Measurements from ENCODE around the gene ST3GAL4. TPM values are rescaled to one million over a fixed set of nuclear protein-coding genes. Genes with fewer than 3 reads are reported as not detected.

The ST3GAL4 gene
- total and polyA plus RNA-seq, 2 of the 8 experiments (the other 6 are each of a cell fraction or from before 2014, with no cell fraction given) = 15.6 to 20.0 TPM

DNA sequence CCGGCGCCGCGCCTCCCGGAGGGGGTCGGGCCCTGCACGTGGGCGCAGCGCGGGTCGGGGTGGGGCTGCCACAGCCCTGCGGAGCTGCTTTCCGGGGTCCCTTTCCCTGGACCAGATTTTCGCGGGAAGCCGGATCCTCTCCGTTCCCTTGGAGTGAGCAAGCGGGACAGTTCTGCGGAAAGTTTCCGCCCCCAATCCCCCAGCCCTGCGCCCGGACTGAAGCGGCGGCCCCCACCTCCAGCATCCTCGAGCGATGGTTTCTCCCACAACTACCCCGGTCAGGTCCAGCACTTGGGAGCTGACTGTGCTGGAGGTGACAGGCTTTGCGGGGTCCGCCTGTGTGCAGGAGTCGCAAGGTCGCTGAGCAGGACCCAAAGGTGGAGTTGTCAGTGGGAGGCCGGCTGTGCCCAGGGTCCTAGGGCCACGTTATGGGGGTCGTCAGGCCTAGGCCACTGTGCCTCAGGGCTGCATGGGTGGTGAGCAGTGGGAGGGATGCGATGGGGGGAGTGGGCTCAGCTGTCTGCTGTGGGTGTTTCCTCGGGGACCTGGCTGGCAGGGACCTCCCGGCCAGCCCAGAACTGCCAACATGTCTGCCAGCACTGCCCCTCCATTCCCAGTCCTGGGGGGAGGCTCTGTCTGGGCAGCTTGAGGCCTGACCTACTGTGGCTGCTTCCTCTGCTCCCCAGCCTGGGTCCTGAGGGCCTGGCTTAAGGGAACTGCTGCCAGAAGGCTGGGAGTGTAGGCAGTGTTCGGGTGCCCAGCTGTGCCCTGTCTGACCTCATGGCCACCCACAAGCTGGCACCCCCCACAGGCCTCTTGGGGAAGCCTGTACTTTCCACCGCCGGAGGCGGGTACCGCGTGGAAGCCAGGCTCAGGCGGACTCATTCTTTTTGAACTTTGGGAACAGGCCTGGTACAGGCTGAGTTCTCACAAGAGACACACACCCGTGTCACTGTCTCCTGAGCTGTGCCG lies 726 bp downstream of the ST3GAL4 start:
- Histone ChIP-seq H4K20me1 (replicated peaks in 1 of 2; ENCODE audit: control insufficient read depth in 1 of 2, insufficient read depth in 2 of 2, low read length in 2 of 2) (peaks cover 0 to 2% of the 10 kb centered on the region in 2 experiments), H3K4me1 (replicated peaks in 1 of 4; ENCODE audit: control insufficient read depth in 3 of 4, insufficient read depth in 4 of 4, low read length in 3 of 4) (peaks cover 3 to 24% (median 15%) of the 10 kb centered on the region in 4 experiments; a peak in 6 of 7 replicates), H4K8ac (ENCODE audit: extremely low read depth, insufficient read depth, low read length) (peak overlapping the region; percentile 75), H3K18ac (ENCODE audit: extremely low read depth, low read length) (peak overlapping the region; percentile 68; the same call in 1 of the 2 replicates), H3K56ac (replicated peaks; ENCODE audit: insufficient read length, low read depth, low read length) (no peak overlapping the region), H3K4me2 (ENCODE audit: insufficient read depth in 1 of 2, low read depth in 2 of 2, low read length in 2 of 2) (peak overlapping the region; percentile 92 to 95), H2BK120ac (replicated peaks; ENCODE audit: low read depth, low read length) (no peak overlapping the region), H3K4ac (replicated peaks; ENCODE audit: insufficient read length, low read depth, low read length) (no peak overlapping the region), H3K27me3 (replicated peaks in 1 of 4; ENCODE audit: control insufficient read depth in 3 of 4, extremely low read depth in 1 of 4, insufficient read depth in 3 of 4, low read length in 3 of 4) (no peaks in the 10 kb centered on the region), H4K91ac (replicated peaks; ENCODE audit: insufficient read length, low read length) (no peak overlapping the region), H4K5ac (ENCODE audit: insufficient read length, low read depth, low read length) (no peak overlapping the region), H3K79me2 (ENCODE audit: control insufficient read depth in 1 of 2, insufficient read depth in 2 of 2, low read length in 2 of 2) (peaks cover 0 to 38% of the 10 kb centered on the region in 2 experiments; a peak in 2 of 4 replicates), H3K79me1 (ENCODE audit: low read depth, low read length) (peaks cover 9% of the 10 kb centered on the region; the same call in 1 of the 2 replicates), H2BK5ac (ENCODE audit: low read depth, low read length) (no peak overlapping the region), H3K9me3 (ENCODE audit: insufficient read depth in 2 of 2, low read depth in 1 of 2, low read length in 1 of 2) (no peaks in the 10 kb centered on the region), H3K23ac (ENCODE audit: insufficient read length) (no peak overlapping the region), H2BK15ac (ENCODE audit: low read length) (peak overlapping the region; percentile 72; the same call in 1 of the 2 replicates), H3K23me2 (ENCODE audit: low read depth, low read length) (peaks cover 13% of the 10 kb centered on the region), H3K4me3 (ENCODE audit: extremely low read depth in 1 of 4, insufficient read depth in 2 of 4, low read depth in 3 of 4, low read length in 4 of 4) (peak overlapping the region; percentile 49 to 99 (median 71)), H2BK20ac (ENCODE audit: low read length) (no peak overlapping the region), H3K27ac (ENCODE audit: low read depth, low read length) (no peak overlapping the region; the same call in 1 of the 2 replicates), H2BK12ac (ENCODE audit: low read depth, low read length) (peak overlapping the region; percentile 27; the same call in 1 of the 2 replicates), H2AK5ac (ENCODE audit: low read depth, low read length) (peak overlapping the region; percentile 24; the same call in 1 of the 2 replicates), H3K9ac (replicated peaks in 1 of 4; ENCODE audit: extremely low read depth in 1 of 4, low read depth in 3 of 4, low read length in 3 of 4) (peak overlapping the region in 3 of 4 experiments; percentile 25 to 80 (median 37); a peak in 3 of 7 replicates), H3K14ac (ENCODE audit: insufficient read length) (no peak overlapping the region), H3K36me3 (ENCODE audit: control insufficient read depth in 2 of 4, insufficient read depth in 4 of 4, low read length in 3 of 4) (peaks cover 0 to 3% (median under 1%) of the 10 kb centered on the region in 4 experiments; a peak in 1 of 8 replicates), H2AFZ (ENCODE audit: low read length) (no peak overlapping the region)
- WGBS, 2 experiments (ENCODE audit: extremely low coverage in 1 of 2, insufficient coverage in 1 of 2, insufficient read length in 1 of 2, insufficient replicate concordance in 2 of 2, low coverage in 1 of 2, low lambda C conversion rate in 2 of 2, missing lambda C conversion rate in 1 of 2) = 44% methylated on average over 26 of the region's 46 CpGs; no CpG with 5 or more reads in 1 of the 2 experiments
- TF ChIP-seq KDM4A (IDR thresholded peaks at IDR 0.05; ENCODE audit: low read depth, low read length, severe bottlenecking) = peak; percentile 51
- no peak for TF ChIP-seq YY1 (IDR thresholded peaks at IDR 0.05; ENCODE audit: low read depth, low read length)
- TF ChIP-seq CTBP2 (IDR thresholded peaks at IDR 0.05; ENCODE audit: borderline replicate concordance, insufficient read depth, insufficient read length, low read length) = no peak
- TF ChIP-seq, protein P1, sequence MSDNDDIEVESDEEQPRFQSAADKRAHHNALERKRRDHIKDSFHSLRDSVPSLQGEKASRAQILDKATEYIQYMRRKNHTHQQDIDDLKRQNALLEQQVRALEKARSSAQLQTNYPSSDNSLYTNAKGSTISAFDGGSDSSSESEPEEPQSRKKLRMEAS (IDR thresholded peaks at IDR 0.05) = peak; percentile 38; the same call in 1 of the 2 replicates
- TF ChIP-seq GTF2F1 (IDR thresholded peaks at IDR 0.05; ENCODE audit: borderline replicate concordance, low read depth, low read length) = no peak
- CTCF ChIA-PET (ENCODE audit: partially characterized antibody) = interaction anchor here (1.1 to 3.0 kb wide), 6 partner anchors 10 to 46 kb away, joined by 3 to 17 read pairs (median 4); no protein-coding TSS in a partner anchor
- DNase-seq (ENCODE audit: low read depth in 1 of 2, low spot score in 2 of 2) = peak in 1 of 2 experiments; percentile 71
- POLR2A ChIA-PET (ENCODE audit: partially characterized antibody) = interaction anchor here (0.7 to 1.6 kb wide), 8 partner anchors 8 to 75 kb away, joined by 3 to 5 read pairs (median 4); partner anchors contain the start of gene DCPS
- no peak for FAIRE-seq
